HepG2 (cell line): ENCODE data around the gene CSNK2B. TPM values are rescaled to one million over a fixed set of nuclear protein-coding genes. Genes with fewer than 3 reads are reported as not detected.

Source experiments
- ATF7-NPFF ChIP-seq: sonication (generic); formaldehyde crosslinking; IDR thresholded peaks from 2 replicates; pipeline ENCODE4 v1.8.1; 2023; ENCODE audit warnings: mild to moderate bottlenecking, low read depth, missing genetic modification reagents, moderate library complexity
- GATAD2A ChIP-seq: IDR thresholded peaks from 2 replicates; pipeline ENCODE4 v1.6.1; 2016
- HMG20A ChIP-seq: IDR thresholded peaks from 2 replicates; pipeline ENCODE4 v1.6.1; 2016; ENCODE audit warnings: borderline replicate concordance
- HNRNPH1 ChIP-seq: fragments of 200-400 bp; formaldehyde crosslinking; optimal IDR thresholded peaks from 2 replicates; pipeline ENCODE3; 2017; ENCODE audit warnings: mild to moderate bottlenecking, low read depth, low read length
- NR1H2 ChIP-seq: sonication (generic); formaldehyde crosslinking; IDR thresholded peaks from 2 replicates; pipeline ENCODE4 v1.8.1; 2022; ENCODE audit warnings: low read depth, missing genetic modification reagents, borderline replicate concordance
- RBM22 ChIP-seq: fragments of 200-400 bp; formaldehyde crosslinking; optimal IDR thresholded peaks from 2 replicates; pipeline ENCODE3; 2017; ENCODE audit warnings: mild to moderate bottlenecking, low read length, moderate library complexity
- SOX13 ChIP-seq, 3 experiments: fragments of 450-650 bp in 1 of 3; sonication (generic) in 1 of 3; formaldehyde crosslinking in 1 of 3; IDR thresholded peaks in 2 of 3; conservative IDR thresholded peaks in 1 of 3; 2 replicates each; pipeline versions ENCODE4 v1.5.0 to v1.6.1; 2016 to 2020; ENCODE audit warnings: antibody characterized with exemption in 1 of 3, mild to moderate bottlenecking in 1 of 3, missing compliant biosample characterization in 1 of 3, missing genetic modification reagents in 1 of 3, moderate library complexity in 1 of 3
- SOX6 ChIP-seq, 2 experiments: fragments of 450-650 bp in 1 of 2; sonication (generic) in 1 of 2; formaldehyde crosslinking in 1 of 2; IDR thresholded peaks; 2 replicates each; pipeline versions ENCODE4 v1.4.0 to v1.6.1; 2017 to 2020; ENCODE audit warnings: antibody characterized with exemption in 1 of 2, mild to moderate bottlenecking in 1 of 2, missing genetic modification reagents in 1 of 2
- polyA plus RNA-seq, 8 experiments: library from polyadenylated mRNA; depleted of rRNA in 3 of 8; stranded (reverse) in 7 of 8; unstranded in 1 of 8; fragments of >200 nt; fragmentation: Illumina TruSeq in 4 of 8; extraction: Trizol in 4 of 8; gene quantifications; 2 replicates each; pipeline versions ENCODE4 v1.2.1 to v1.2.3, GENCODE V29; 2011 to 2016; ENCODE audit warnings: low read depth in 4 of 8, missing spikeins in 1 of 8, mixed read lengths in 1 of 8; ENCODE audit not compliant: insufficient read depth in 1 of 8
- total RNA-seq, 5 experiments: library from RNA; depleted of rRNA; stranded (reverse); fragments of >200 nt; fragmentation: Illumina TruSeq; extraction: Trizol; gene quantifications; 2 replicates each; pipeline ENCODE4 v1.2.3, GENCODE V29; 2016; ENCODE audit warnings: low read depth in 1 of 5
- TF ChIP-seq, protein P1 (sequence below): sonication (generic); formaldehyde crosslinking; IDR thresholded peaks from 2 replicates; pipeline ENCODE4 v1.4.0; 2020; ENCODE audit warnings: missing genetic modification reagents
- TF ChIP-seq, protein P2 (sequence below): sonication (generic); formaldehyde crosslinking; IDR thresholded peaks from 2 replicates; pipeline ENCODE4 v1.4.0; 2020; ENCODE audit warnings: mild to moderate bottlenecking, missing genetic modification reagents
- TF ChIP-seq, protein P3 (sequence below): sonication (generic); formaldehyde crosslinking; IDR thresholded peaks from 2 replicates; pipeline ENCODE4 v1.4.0; 2020; ENCODE audit warnings: missing genetic modification reagents
- TF ChIP-seq, protein P4 (sequence below): sonication (generic); formaldehyde crosslinking; IDR thresholded peaks from 2 replicates; pipeline ENCODE4 v1.4.0; 2020; ENCODE audit warnings: missing genetic modification reagents
- TF ChIP-seq, protein P5 (sequence below): sonication (generic); formaldehyde crosslinking; IDR thresholded peaks from 2 replicates; pipeline ENCODE4 v1.8.1; 2023; ENCODE audit warnings: mild to moderate bottlenecking, missing genetic modification reagents, borderline replicate concordance
- TF ChIP-seq, protein P6 (sequence below): sonication (generic); formaldehyde crosslinking; IDR thresholded peaks from 2 replicates; pipeline ENCODE4 v1.9.0; 2021; ENCODE audit warnings: missing genetic modification reagents, mild to moderate bottlenecking, borderline replicate concordance
- TF ChIP-seq, protein P7 (sequence below): sonication (generic); formaldehyde crosslinking; IDR thresholded peaks from 2 replicates; pipeline ENCODE4 v1.4.0; 2020; ENCODE audit warnings: missing genetic modification reagents, mild to moderate bottlenecking, borderline replicate concordance
- TF ChIP-seq, protein P8 (sequence below): sonication (generic); formaldehyde crosslinking; IDR thresholded peaks from 2 replicates; pipeline ENCODE4 v1.9.0; 2021; ENCODE audit warnings: missing genetic modification reagents, mild to moderate bottlenecking, borderline replicate concordance

Gene CSNK2B
- total and polyA plus RNA-seq, 2 of the 13 experiments (the other 11 are each of a cell fraction or from before 2014, with no cell fraction given), result 111 to 296 TPM

DNA sequence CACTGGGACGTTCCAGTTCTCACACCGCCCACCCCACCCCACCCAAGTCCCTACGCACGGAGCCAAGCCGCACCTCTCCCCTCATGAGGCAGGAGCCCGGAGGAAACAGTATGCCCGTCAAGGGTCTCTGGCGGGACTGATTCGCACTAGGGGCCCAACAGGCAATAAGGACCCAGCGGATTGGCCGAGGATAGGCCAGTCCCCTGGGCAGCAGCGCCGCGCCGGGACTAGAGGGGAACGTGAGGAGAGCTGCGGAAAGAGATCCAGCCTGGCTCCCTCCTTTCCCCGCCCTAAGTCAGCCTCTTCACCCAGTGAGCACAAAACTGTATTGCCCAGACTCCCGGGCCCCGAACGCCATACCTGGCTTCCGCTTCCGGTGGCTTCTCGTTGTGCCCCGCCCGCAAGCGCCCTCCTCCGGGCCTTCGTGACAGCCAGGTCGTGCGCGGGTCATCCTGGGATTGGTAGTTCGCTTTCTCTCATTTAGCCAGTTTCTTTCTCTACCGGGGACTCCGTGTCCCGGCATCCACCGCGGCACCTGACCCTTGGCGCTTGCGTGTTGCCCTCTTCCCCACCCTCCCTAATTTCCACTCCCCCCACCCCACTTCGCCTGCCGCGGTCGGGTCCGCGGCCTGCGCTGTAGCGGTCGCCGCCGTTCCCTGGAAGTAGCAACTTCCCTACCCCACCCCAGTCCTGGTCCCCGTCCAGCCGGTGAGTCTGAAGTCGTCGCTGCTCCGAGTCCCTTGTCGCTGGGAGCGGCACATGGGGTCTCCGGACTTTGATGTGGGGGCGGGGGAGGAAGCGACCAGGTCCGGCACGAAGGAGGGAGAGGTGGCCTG is at the start of gene CSNK2B (continued):
- TF ChIP-seq ATF7-NPFF (CRISPR knock-in tag) (peak; percentile 71), SOX13 (IDR thresholded peaks at IDR 0.05) (0 out of 2 replicates have a peak, but pooled peaks have one; percentile 7), SOX13 (CRISPR knock-in tag; conservative IDR thresholded peaks at IDR 0.05 in 1 of 2, IDR thresholded peaks at IDR 0.05 in 1 of 2) (peak in 1 of 2 experiments; percentile 11; a peak in 1 of 4 replicates), HNRNPH1 (peak; percentile 83), HMG20A (no peak; the same call in 1 of the 2 replicates), NR1H2 (CRISPR knock-in tag) (0 out of 2 replicates have a peak, but pooled peaks have one; percentile 41), SOX6 (IDR thresholded peaks at IDR 0.05) (no peak), SOX6 (CRISPR knock-in tag; IDR thresholded peaks at IDR 0.05) (no peak; the same call in 1 of the 2 replicates), GATAD2A (peak; percentile 27; the same call in 1 of the 2 replicates), RBM22 (no peak)
- TF ChIP-seq, protein P1, sequence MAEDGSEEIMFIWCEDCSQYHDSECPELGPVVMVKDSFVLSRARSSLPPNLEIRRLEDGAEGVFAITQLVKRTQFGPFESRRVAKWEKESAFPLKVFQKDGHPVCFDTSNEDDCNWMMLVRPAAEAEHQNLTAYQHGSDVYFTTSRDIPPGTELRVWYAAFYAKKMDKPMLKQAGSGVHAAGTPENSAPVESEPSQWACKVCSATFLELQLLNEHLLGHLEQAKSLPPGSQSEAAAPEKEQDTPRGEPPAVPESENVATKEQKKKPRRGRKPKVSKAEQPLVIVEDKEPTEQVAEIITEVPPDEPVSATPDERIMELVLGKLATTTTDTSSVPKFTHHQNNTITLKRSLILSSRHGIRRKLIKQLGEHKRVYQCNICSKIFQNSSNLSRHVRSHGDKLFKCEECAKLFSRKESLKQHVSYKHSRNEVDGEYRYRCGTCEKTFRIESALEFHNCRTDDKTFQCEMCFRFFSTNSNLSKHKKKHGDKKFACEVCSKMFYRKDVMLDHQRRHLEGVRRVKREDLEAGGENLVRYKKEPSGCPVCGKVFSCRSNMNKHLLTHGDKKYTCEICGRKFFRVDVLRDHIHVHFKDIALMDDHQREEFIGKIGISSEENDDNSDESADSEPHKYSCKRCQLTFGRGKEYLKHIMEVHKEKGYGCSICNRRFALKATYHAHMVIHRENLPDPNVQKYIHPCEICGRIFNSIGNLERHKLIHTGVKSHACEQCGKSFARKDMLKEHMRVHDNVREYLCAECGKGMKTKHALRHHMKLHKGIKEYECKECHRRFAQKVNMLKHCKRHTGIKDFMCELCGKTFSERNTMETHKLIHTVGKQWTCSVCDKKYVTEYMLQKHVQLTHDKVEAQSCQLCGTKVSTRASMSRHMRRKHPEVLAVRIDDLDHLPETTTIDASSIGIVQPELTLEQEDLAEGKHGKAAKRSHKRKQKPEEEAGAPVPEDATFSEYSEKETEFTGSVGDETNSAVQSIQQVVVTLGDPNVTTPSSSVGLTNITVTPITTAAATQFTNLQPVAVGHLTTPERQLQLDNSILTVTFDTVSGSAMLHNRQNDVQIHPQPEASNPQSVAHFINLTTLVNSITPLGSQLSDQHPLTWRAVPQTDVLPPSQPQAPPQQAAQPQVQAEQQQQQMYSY (CRISPR knock-in tag), result peak; percentile 97
- TF ChIP-seq, protein P2, sequence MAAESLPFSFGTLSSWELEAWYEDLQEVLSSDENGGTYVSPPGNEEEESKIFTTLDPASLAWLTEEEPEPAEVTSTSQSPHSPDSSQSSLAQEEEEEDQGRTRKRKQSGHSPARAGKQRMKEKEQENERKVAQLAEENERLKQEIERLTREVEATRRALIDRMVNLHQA, result no peak
- TF ChIP-seq, protein P3, sequence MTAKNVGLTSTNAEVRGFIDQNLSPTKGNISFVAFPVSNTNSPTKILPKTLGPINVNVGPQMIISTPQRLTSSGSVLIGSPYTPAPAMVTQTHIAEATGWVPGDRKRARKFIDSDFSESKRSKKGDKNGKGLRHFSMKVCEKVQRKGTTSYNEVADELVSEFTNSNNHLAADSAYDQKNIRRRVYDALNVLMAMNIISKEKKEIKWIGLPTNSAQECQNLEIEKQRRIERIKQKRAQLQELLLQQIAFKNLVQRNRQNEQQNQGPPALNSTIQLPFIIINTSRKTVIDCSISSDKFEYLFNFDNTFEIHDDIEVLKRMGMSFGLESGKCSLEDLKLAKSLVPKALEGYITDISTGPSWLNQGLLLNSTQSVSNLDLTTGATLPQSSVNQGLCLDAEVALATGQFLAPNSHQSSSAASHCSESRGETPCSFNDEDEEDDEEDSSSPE, result peak; percentile 79
- TF ChIP-seq, protein P4, sequence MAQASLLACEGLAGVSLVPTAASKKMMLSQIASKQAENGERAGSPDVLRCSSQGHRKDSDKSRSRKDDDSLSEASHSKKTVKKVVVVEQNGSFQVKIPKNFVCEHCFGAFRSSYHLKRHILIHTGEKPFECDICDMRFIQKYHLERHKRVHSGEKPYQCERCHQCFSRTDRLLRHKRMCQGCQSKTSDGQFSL (CRISPR knock-in tag), result no peak; the same call in 1 of the 2 replicates
- TF ChIP-seq, protein P5, sequence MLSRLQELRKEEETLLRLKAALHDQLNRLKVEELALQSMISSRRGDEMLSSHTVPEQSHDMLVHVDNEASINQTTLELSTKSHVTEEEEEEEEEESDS (CRISPR knock-in tag), result 0 out of 2 replicates have a peak, but pooled peaks have one; percentile 33
- TF ChIP-seq, protein P6, sequence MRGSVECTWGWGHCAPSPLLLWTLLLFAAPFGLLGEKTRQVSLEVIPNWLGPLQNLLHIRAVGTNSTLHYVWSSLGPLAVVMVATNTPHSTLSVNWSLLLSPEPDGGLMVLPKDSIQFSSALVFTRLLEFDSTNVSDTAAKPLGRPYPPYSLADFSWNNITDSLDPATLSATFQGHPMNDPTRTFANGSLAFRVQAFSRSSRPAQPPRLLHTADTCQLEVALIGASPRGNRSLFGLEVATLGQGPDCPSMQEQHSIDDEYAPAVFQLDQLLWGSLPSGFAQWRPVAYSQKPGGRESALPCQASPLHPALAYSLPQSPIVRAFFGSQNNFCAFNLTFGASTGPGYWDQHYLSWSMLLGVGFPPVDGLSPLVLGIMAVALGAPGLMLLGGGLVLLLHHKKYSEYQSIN, result no peak
- TF ChIP-seq, protein P7, sequence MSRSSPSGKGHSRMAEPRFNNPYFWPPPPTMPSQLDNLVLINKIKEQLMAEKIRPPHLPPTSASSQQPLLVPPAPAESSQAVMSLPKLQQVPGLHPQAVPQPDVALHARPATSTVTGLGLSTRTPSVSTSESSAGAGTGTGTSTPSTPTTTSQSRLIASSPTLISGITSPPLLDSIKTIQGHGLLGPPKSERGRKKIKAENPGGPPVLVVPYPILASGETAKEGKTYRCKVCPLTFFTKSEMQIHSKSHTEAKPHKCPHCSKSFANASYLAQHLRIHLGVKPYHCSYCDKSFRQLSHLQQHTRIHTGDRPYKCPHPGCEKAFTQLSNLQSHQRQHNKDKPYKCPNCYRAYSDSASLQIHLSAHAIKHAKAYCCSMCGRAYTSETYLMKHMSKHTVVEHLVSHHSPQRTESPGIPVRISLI (CRISPR knock-in tag), result no peak; the same call in 1 of the 2 replicates
- TF ChIP-seq, protein P8, sequence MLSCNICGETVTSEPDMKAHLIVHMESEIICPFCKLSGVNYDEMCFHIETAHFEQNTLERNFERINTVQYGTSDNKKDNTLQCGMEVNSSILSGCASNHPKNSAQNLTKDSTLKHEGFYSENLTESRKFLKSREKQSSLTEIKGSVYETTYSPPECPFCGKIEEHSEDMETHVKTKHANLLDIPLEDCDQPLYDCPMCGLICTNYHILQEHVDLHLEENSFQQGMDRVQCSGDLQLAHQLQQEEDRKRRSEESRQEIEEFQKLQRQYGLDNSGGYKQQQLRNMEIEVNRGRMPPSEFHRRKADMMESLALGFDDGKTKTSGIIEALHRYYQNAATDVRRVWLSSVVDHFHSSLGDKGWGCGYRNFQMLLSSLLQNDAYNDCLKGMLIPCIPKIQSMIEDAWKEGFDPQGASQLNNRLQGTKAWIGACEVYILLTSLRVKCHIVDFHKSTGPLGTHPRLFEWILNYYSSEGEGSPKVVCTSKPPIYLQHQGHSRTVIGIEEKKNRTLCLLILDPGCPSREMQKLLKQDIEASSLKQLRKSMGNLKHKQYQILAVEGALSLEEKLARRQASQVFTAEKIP, result no peak
